Endothelial cell of umbilical vein (primary cell): ENCODE data around the gene DDX4. TPM values are rescaled to one million over a fixed set of nuclear protein-coding genes. Genes with fewer than 3 reads are reported as not detected.

Experiments used
- BruUV-seq: library from RNA; stranded (reverse); fragments of 400-500 nt; replicated peaks from 2 replicates; lab custom pipeline; 2021; lab: Mats Ljungman, UMichigan
- CTCF ChIA-PET: fragments of 300-600, 350-600 bp; sonication (Branson Sonifier 250); formaldehyde crosslinking; loops from one replicate; lab custom pipeline; 2021; ENCODE audit warnings: antibody characterized with exemption, inconsistent platforms; lab: Charles Lee
- POLR2A ChIA-PET: fragments of 300-600, 350-600 bp; sonication (Branson Sonifier 250); formaldehyde crosslinking; loops from one replicate; lab custom pipeline; 2021; ENCODE audit warnings: antibody characterized with exemption, inconsistent platforms; lab: Charles Lee
- DNase-seq: peaks from one replicate; pipeline ENCODE4 v3.0.0-alpha.2; 2011; ENCODE audit warnings: low read depth, low spot score
- FAIRE-seq: peaks from 2 replicates; lab custom pipeline; 2011; peaks lifted over from hg19 to GRCh38; lab: Jason Lieb, UNC
- H2AFZ ChIP-seq: 2 replicates; pipeline ENCODE4 v1.6.0; 2012; ENCODE audit warnings: low read depth, low read length, control low read depth, inconsistent platforms
- H3K27ac ChIP-seq: 2 replicates; pipeline ENCODE4 v1.5.1; 2011; ENCODE audit warnings: low read depth, mild to moderate bottlenecking, control low read depth, low read length, moderate library complexity; ENCODE audit not compliant: insufficient read depth
- H3K27me3 ChIP-seq, 2 experiments: 2 replicates each; pipeline versions ENCODE4 v1.6.0 to v1.6.1; 2011; ENCODE audit warnings: low read length in 2 of 2, mixed read lengths in 1 of 2; ENCODE audit not compliant: control insufficient read depth in 2 of 2, insufficient read depth in 2 of 2
- H3K36me3 ChIP-seq, 2 experiments: 2 replicates in 1 of 2; 3 replicates in 1 of 2; pipeline ENCODE4 v1.5.1; 2011; ENCODE audit warnings: low read length in 2 of 2, mild to moderate bottlenecking in 1 of 2, moderate library complexity in 1 of 2; ENCODE audit not compliant: control insufficient read depth in 2 of 2, insufficient read depth in 2 of 2; ENCODE audit errors: extremely low read depth in 1 of 2
- H3K4me1 ChIP-seq: 3 replicates; pipeline ENCODE4 v1.5.1; 2011; ENCODE audit warnings: mild to moderate bottlenecking, low read length; ENCODE audit not compliant: control insufficient read depth, insufficient read depth; ENCODE audit errors: extremely low read depth
- H3K4me2 ChIP-seq: 2 replicates; pipeline ENCODE4 v1.6.1; 2011; ENCODE audit warnings: low read length, control low read depth, mixed read lengths; ENCODE audit not compliant: insufficient read depth
- H3K4me3 ChIP-seq, 3 experiments: fragments of 200-600 bp in 1 of 3; sonication (generic), shearing (Covaris generic) in 1 of 3; replicated peaks in 1 of 3; 2 replicates each; pipeline ENCODE4 v1.5.1; 2011 to 2016; ENCODE audit warnings: control low read depth in 3 of 3, low read length in 3 of 3, mild to moderate bottlenecking in 2 of 3, inconsistent platforms in 1 of 3, low read depth in 1 of 3, moderate library complexity in 1 of 3; ENCODE audit not compliant: insufficient read depth in 1 of 3
- H3K79me2 ChIP-seq: 2 replicates; pipeline ENCODE4 v1.6.0; 2012; ENCODE audit warnings: low read length, inconsistent platforms; ENCODE audit not compliant: control insufficient read depth, insufficient read depth
- H3K9ac ChIP-seq: replicated peaks from 2 replicates; pipeline ENCODE3; 2011; ENCODE audit warnings: low read length, control low read depth; ENCODE audit not compliant: insufficient read depth; ENCODE audit errors: extremely low read depth
- H3K9me1 ChIP-seq: replicated peaks from 3 replicates; pipeline ENCODE4 v1.6.0; 2011; ENCODE audit warnings: mild to moderate bottlenecking, low read length; ENCODE audit not compliant: control insufficient read depth, insufficient read depth; ENCODE audit errors: extremely low read depth
- H3K9me3 ChIP-seq: replicated peaks from 2 replicates; pipeline ENCODE4 v1.5.1; 2012; ENCODE audit warnings: low read length, inconsistent platforms; ENCODE audit not compliant: control insufficient read depth, insufficient read depth
- H4K20me1 ChIP-seq: replicated peaks from 2 replicates; pipeline ENCODE3; 2011; ENCODE audit warnings: mild to moderate bottlenecking, low read length; ENCODE audit not compliant: control insufficient read depth, insufficient read depth; ENCODE audit errors: extremely low read depth
- CTCF ChIP-seq, 2 donors: IDR thresholded peaks; 1 replicate in 1 of 2; 2 replicates in 1 of 2; pipeline ENCODE4 v1.5.1; 2011; ENCODE audit warnings: low read length in 2 of 2, mild to moderate bottlenecking in 2 of 2, moderate library complexity in 2 of 2, control low read depth in 1 of 2, inconsistent platforms in 1 of 2, low read depth in 1 of 2; ENCODE audit not compliant: insufficient read depth in 1 of 2; ENCODE audit errors: extremely low read depth in 1 of 2
- EZH2 ChIP-seq: IDR thresholded peaks from 2 replicates; pipeline ENCODE4 v1.6.1; 2012; ENCODE audit warnings: borderline replicate concordance, low read depth, mild to moderate bottlenecking, moderate library complexity, low read length, inconsistent platforms; ENCODE audit not compliant: severe bottlenecking
- FOS ChIP-seq: IDR thresholded peaks from 2 replicates; pipeline ENCODE4 v1.6.1; 2011; ENCODE audit warnings: mild to moderate bottlenecking, low read length, moderate library complexity, borderline replicate concordance; ENCODE audit not compliant: insufficient read depth
- GATA2 ChIP-seq: IDR thresholded peaks from 2 replicates; pipeline ENCODE4 v1.7.0; 2011; ENCODE audit warnings: low read depth, mild to moderate bottlenecking, moderate library complexity, mixed read lengths, low read length; ENCODE audit not compliant: insufficient read length, insufficient read depth
- JUN ChIP-seq: IDR thresholded peaks from 2 replicates; pipeline ENCODE4 v1.6.1; 2011; ENCODE audit warnings: borderline replicate concordance, low read depth; ENCODE audit not compliant: insufficient read length, insufficient read depth
- MAX ChIP-seq: IDR thresholded peaks from 2 replicates; pipeline ENCODE4 v1.6.1; 2011; ENCODE audit not compliant: insufficient read depth, insufficient read length
- MYC ChIP-seq: IDR thresholded peaks from one replicate; pipeline ENCODE4 v1.6.1; 2011; ENCODE audit warnings: mild to moderate bottlenecking, low read depth, low read length
- POLR2A ChIP-seq: IDR thresholded peaks from 2 replicates; pipeline ENCODE4 v1.6.1; 2012; ENCODE audit warnings: low read depth, mild to moderate bottlenecking, control low read depth, low read length
- POLR2AphosphoS5 ChIP-seq: IDR thresholded peaks from 2 replicates; pipeline ENCODE4 v1.6.1; 2012; ENCODE audit warnings: low read depth, mild to moderate bottlenecking, control low read depth, low read length, moderate library complexity; ENCODE audit not compliant: insufficient read depth
- dilution Hi-C: fragments of 300-500 bp; cut with MboI; formaldehyde crosslinking; loops from one replicate; pipeline ENCODE4 v1.15.0; 2019; ENCODE audit warnings: low sequenced_read_pairs; ENCODE audit not compliant: extremely low pct_ligation_motif_present
- intact Hi-C: fragments of 100-400 bp; cut with micrococcal nuclease; formaldehyde crosslinking; loops from one replicate; pipeline ENCODE4 v1.10.0; 2022
- polyA plus RNA-seq, 4 experiments: library from polyadenylated mRNA; depleted of rRNA in 3 of 4; stranded (reverse) in 3 of 4; unstranded in 1 of 4; fragments of >200 nt; gene quantifications; 2 replicates each; pipeline versions ENCODE4 v1.2.1 to v1.2.3, GENCODE V29; 2011 to 2012; ENCODE audit warnings: missing spikeins in 1 of 4
- total RNA-seq: library from RNA; stranded (reverse); gene quantifications from 2 replicates; pipeline ENCODE4 v1.2.3, GENCODE V29; 2021

DDX4 gene
- total and polyA plus RNA-seq, 2 donors (not counting 3 experiments of a cell fraction or from before 2014, with no cell fraction given): not detected

GRCh38 chr5:55855509-55855908, 117.6 kb downstream of the DDX4 start:
- no peaks in the 10 kb centered on the region for H3K27me3 ChIP-seq

More at GRCh38 chr5:55855509-55855908, 117.6 kb downstream of the DDX4 start:
- CTCF ChIA-PET: interaction anchor here (1.0 kb wide), 1 partner anchor 42 kb away, joined by 3 read pairs; no protein-coding TSS in a partner anchor
- Histone ChIP-seq H3K27ac (no peak overlapping the region), H3K9me3 (no peaks in the 10 kb centered on the region), H4K20me1 (no peaks in the 10 kb centered on the region), H3K9ac (no peak overlapping the region), H3K9me1 (no peaks in the 10 kb centered on the region), H3K36me3 (no peaks in the 10 kb centered on the region), H3K4me2 (no peak overlapping the region), H3K79me2 (no peaks in the 10 kb centered on the region), H3K4me3 (no peak overlapping the region), H3K4me1 (peaks cover 39% of the 10 kb centered on the region), H2AFZ (peak overlapping the region; percentile 16)
- POLR2A ChIA-PET: interaction anchor here (0.5 kb wide), 1 partner anchor 106 kb away, joined by 3 read pairs; no protein-coding TSS in a partner anchor
- no peak for DNase-seq
- no TSS peak for BruUV-seq
- intact Hi-C loops: no loop called here
- dilution Hi-C loops: no loop called here
- no peak for TF ChIP-seq FOS
- no peak for TF ChIP-seq CTCF (IDR thresholded peaks at IDR 0.05; ENCODE audit: extremely low read depth in 1 of 2, insufficient read depth in 1 of 2, low read depth in 1 of 2, low read length in 2 of 2)
- no peak for TF ChIP-seq GATA2
- TF ChIP-seq POLR2A: no peak
- no peak for TF ChIP-seq MAX
- no peak for TF ChIP-seq EZH2
- no peak for TF ChIP-seq POLR2AphosphoS5
- no peak for TF ChIP-seq JUN
- no peak for TF ChIP-seq MYC
- no peak for FAIRE-seq
